Gastrocnemius medialis (tissue), 4 donors: ENCODE data around the gene PPM1F.

ENCODE experiments used
- CTCF ChIP-seq, 5 experiments: fragments of 450-650 bp in 3 of 5; fragments of 200-600 bp in 2 of 5; sonication (generic) in 2 of 5; IDR thresholded peaks in 4 of 5; conservative IDR thresholded peaks in 1 of 5; 1 replicate in 4 of 5; 2 replicates in 1 of 5; pipeline ENCODE4 v1.5.1; 2016 to 2019; ENCODE audit warnings: antibody characterized with exemption in 5 of 5, mild to moderate bottlenecking in 3 of 5, moderate library complexity in 3 of 5
- POLR2A ChIP-seq, 2 donors: fragments of 450-650 bp; IDR thresholded peaks; one replicate each; pipeline ENCODE4 v1.6.1; 2017; ENCODE audit warnings: antibody characterized with exemption in 2 of 2, mild to moderate bottlenecking in 2 of 2, moderate library complexity in 2 of 2

GRCh38 chr22:21881841-21882753 is 70.6 kb downstream of the PPM1F start:
- no peak for TF ChIP-seq CTCF (IDR thresholded peaks at IDR 0.05 in 4 of 5, conservative IDR thresholded peaks at IDR 0.05 in 1 of 5)
- TF ChIP-seq POLR2A (IDR thresholded peaks at IDR 0.05) = no peak
